SU-DHL-6 (cell line): ENCODE data around the gene TARBP2.

Source experiments
- H2AFZ ChIP-seq: fragments of 200-600 bp; sonication (generic); 2 replicates; pipeline ENCODE4 v1.6.1; 2014; ENCODE audit warnings: low read depth, mild to moderate bottlenecking, moderate library complexity, mixed read lengths, antibody characterized with exemption, low read length; ENCODE audit not compliant: severe bottlenecking
- H3F3A ChIP-seq: fragments of 200-600 bp; shearing (Covaris generic); 2 replicates; pipeline ENCODE4 v1.6.0; 2016; ENCODE audit warnings: antibody characterized with exemption, mild to moderate bottlenecking; ENCODE audit not compliant: insufficient read depth
- H3K27ac ChIP-seq: fragments of 200-600 bp; sonication (generic); 2 replicates; pipeline ENCODE4 v1.5.1; 2016; ENCODE audit warnings: low read depth, mild to moderate bottlenecking, low read length, moderate library complexity, mixed read lengths
- H3K27me3 ChIP-seq: fragments of 200-600 bp; sonication (generic), shearing (Covaris generic); 2 replicates; pipeline ENCODE4 v1.6.0; 2014; ENCODE audit warnings: mild to moderate bottlenecking, low read length
- H3K36me3 ChIP-seq: fragments of 200-600 bp; sonication (generic); 2 replicates; pipeline ENCODE4 v1.6.1; 2014; ENCODE audit warnings: mild to moderate bottlenecking, low read length, mixed read lengths
- H3K4me2 ChIP-seq: fragments of 300-600, 200-600 bp; shearing (Covaris generic), sonication (generic); 2 replicates; pipeline ENCODE4 v1.6.0; 2014; ENCODE audit warnings: low read length, low read depth, mild to moderate bottlenecking; ENCODE audit not compliant: poor library complexity, severe bottlenecking
- H3K4me3 ChIP-seq: fragments of 200-600 bp; sonication (generic); 2 replicates; pipeline ENCODE4 v1.5.1; 2014; ENCODE audit warnings: antibody characterized with exemption, low read length, mild to moderate bottlenecking, mixed read lengths; ENCODE audit not compliant: insufficient read depth, poor library complexity, severe bottlenecking
- H3K79me2 ChIP-seq: fragments of 200-600 bp; sonication (generic); 2 replicates; pipeline ENCODE4 v1.6.1; 2014; ENCODE audit warnings: mild to moderate bottlenecking, low read length, moderate library complexity; ENCODE audit not compliant: insufficient read depth
- H3K9ac ChIP-seq: fragments of 200-600 bp; sonication (generic); 2 replicates; pipeline ENCODE4 v1.7.0; 2014; ENCODE audit warnings: mild to moderate bottlenecking, low read length
- H3K9me2 ChIP-seq: fragments of 200-600 bp; sonication (generic); replicated peaks from 2 replicates; pipeline ENCODE4 v1.6.1; 2014; ENCODE audit warnings: low read length; ENCODE audit not compliant: insufficient read depth
- H3K9me3 ChIP-seq: fragments of 200-600 bp; sonication (generic); 2 replicates; pipeline ENCODE4 v1.6.1; 2014; ENCODE audit warnings: low read length, mixed read lengths; ENCODE audit not compliant: insufficient read depth
- H4K20me1 ChIP-seq: fragments of 200-600 bp; sonication (generic); 2 replicates; pipeline ENCODE4 v1.6.1; 2014; ENCODE audit warnings: low read depth, mild to moderate bottlenecking, antibody characterized with exemption, low read length, moderate library complexity, mixed read lengths
- EZH2phosphoT487 ChIP-seq: fragments of 200-600 bp; sonication (generic), shearing (Covaris generic); conservative IDR thresholded peaks from 2 replicates; pipeline ENCODE4 v1.6.1; 2018; ENCODE audit warnings: mild to moderate bottlenecking, antibody characterized with exemption, low read length, moderate library complexity, mixed read lengths
- TF ChIP-seq, protein P1 (sequence below): fragments of 200-600 bp; sonication (generic); IDR thresholded peaks from one replicate; pipeline ENCODE4 v1.5.1; 2017; ENCODE audit warnings: antibody characterized with exemption, mild to moderate bottlenecking, low read length, moderate library complexity; ENCODE audit not compliant: insufficient read depth, poor library complexity, severe bottlenecking

Gene TARBP2

DNA sequence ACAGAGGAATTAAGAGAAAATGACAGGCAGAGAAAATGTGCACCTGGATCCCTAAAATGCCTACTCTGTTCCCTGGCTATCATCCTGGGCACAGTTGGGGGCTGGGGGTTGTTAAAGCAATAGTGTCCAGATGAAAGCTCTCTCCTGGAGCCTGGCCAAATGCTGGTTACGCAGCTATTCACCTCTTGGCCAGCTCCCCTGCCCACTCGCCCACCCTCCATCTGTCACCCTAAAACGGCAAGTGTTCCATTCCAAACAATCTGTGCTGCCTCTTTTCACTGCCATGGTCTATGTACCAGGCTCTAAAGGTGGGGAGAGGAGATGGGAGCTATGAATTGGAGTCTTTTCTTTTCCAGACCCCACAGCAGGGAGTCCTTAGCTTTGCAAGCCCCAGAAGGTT lies 30.9 kb downstream of the TARBP2 start:
- H3K27me3 ChIP-seq: no peaks in the 10 kb centered on the region
- H3K9ac ChIP-seq: no peak overlapping the region

DNA sequence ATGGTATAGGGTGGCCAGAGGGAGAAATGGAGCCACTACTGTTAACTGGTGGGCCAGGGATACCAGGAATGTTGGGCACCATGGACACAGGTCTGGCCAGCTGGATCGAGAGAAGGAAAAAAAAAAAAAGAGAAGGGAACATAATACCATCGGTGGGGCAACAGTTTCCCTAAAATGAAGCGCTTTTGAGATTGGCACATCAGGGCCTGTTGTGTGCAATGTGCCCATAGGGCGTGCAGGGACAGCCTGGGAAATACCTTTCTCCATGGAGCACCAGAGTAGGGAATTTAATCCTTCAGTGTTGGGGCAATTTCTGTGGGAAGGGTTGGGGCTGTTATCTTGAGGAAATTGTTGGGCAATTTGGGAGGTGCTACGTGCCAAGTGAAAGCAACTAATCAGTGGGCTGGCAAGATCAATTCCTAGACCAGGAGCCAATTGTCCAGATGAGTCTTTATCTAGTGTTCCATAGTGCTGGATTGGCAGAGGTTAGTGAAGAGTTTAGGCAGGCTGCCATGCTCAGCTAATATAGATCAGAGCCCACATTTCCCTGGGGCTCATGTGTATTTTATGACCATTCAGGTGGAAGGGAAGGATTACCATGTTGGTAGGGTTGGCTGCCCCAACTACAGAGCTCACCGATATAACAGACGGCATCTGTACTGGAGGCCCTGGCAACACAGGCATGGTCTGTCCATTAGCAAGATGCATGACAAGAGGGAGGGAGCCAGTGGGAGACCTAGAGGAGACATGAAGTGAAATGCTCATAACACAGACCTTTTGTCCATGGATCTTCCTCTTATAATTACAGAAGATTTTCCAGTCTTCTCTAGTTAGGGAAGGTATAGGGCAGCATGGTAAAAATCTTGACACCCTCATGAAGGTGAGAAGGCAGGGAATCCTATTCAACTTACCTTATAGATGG lies 31.7 kb downstream of the TARBP2 start:
- TF ChIP-seq EZH2phosphoT487: no peak
- TF ChIP-seq, protein P1, sequence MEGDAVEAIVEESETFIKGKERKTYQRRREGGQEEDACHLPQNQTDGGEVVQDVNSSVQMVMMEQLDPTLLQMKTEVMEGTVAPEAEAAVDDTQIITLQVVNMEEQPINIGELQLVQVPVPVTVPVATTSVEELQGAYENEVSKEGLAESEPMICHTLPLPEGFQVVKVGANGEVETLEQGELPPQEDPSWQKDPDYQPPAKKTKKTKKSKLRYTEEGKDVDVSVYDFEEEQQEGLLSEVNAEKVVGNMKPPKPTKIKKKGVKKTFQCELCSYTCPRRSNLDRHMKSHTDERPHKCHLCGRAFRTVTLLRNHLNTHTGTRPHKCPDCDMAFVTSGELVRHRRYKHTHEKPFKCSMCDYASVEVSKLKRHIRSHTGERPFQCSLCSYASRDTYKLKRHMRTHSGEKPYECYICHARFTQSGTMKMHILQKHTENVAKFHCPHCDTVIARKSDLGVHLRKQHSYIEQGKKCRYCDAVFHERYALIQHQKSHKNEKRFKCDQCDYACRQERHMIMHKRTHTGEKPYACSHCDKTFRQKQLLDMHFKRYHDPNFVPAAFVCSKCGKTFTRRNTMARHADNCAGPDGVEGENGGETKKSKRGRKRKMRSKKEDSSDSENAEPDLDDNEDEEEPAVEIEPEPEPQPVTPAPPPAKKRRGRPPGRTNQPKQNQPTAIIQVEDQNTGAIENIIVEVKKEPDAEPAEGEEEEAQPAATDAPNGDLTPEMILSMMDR: no peak

More for the DNA sequence above, 30.9 kb downstream of the TARBP2 start:
- Histone ChIP-seq H3K4me2 (no peak overlapping the region), H4K20me1 (no peaks in the 10 kb centered on the region), H3K9me3 (no peaks in the 10 kb centered on the region), H3K9me2 (no peaks in the 10 kb centered on the region), H3F3A (no peaks in the 10 kb centered on the region), H2AFZ (no peak overlapping the region), H3K4me3 (no peak overlapping the region), H3K27ac (no peak overlapping the region), H3K36me3 (peaks cover 6% of the 10 kb centered on the region; the same call in 1 of the 2 replicates), H3K79me2 (no peaks in the 10 kb centered on the region)
- TF ChIP-seq EZH2phosphoT487: no peak
- TF ChIP-seq, protein P1: no peak

GRCh38 chr12:53533471-53533870 lies 32.4 kb downstream of the TARBP2 start:
- H3K4me3 ChIP-seq: no peak overlapping the region
- no peaks in the 10 kb centered on the region for H3K9me3 ChIP-seq
- no peaks in the 10 kb centered on the region for H3K9me2 ChIP-seq
- no peak overlapping the region for H3K4me2 ChIP-seq
- H3K36me3 ChIP-seq: peaks cover 6% of the 10 kb centered on the region; the same call in 1 of the 2 replicates
- H4K20me1 ChIP-seq: no peaks in the 10 kb centered on the region
- no peak overlapping the region for H2AFZ ChIP-seq
- H3F3A ChIP-seq: no peaks in the 10 kb centered on the region
- TF ChIP-seq EZH2phosphoT487: no peak
- TF ChIP-seq, protein P1: no peak
- no peak overlapping the region for H3K9ac ChIP-seq
- no peaks in the 10 kb centered on the region for H3K27me3 ChIP-seq
- no peak overlapping the region for H3K27ac ChIP-seq
- no peaks in the 10 kb centered on the region for H3K79me2 ChIP-seq

More for the DNA sequence above, 31.7 kb downstream of the TARBP2 start:
- no peak overlapping the region for H3K9ac ChIP-seq
- no peaks in the 10 kb centered on the region for H3K9me3 ChIP-seq
- H2AFZ ChIP-seq: no peak overlapping the region
- H3F3A ChIP-seq: no peaks in the 10 kb centered on the region
- no peak overlapping the region for H3K27ac ChIP-seq
- H3K36me3 ChIP-seq: peaks cover 6% of the 10 kb centered on the region; the same call in 1 of the 2 replicates
- no peaks in the 10 kb centered on the region for H3K79me2 ChIP-seq
- no peaks in the 10 kb centered on the region for H3K27me3 ChIP-seq
- no peaks in the 10 kb centered on the region for H3K9me2 ChIP-seq
- no peak overlapping the region for H3K4me2 ChIP-seq
- no peaks in the 10 kb centered on the region for H4K20me1 ChIP-seq
- no peak overlapping the region for H3K4me3 ChIP-seq
